Left ventricle myocardium superior (tissue), 1 donor: ENCODE data around the gene UBE4B. TPM values are rescaled to one million over a fixed set of nuclear protein-coding genes. Genes with fewer than 3 reads are reported as not detected.
"Not testable (repeated sequence)": the region's sequence is repeated elsewhere in the genome, so short reads cannot be mapped to it uniquely, and the experiment has no call there.

Experiments used
- ATAC-seq: fragments of 200-7000 bp; cut with Tn5 transposase; one replicate; pipeline ENCODE4 v1.9.1; 2020; ENCODE audit warnings: mild to moderate bottlenecking, moderate library complexity
- DNase-seq: peaks from one replicate; pipeline ENCODE4 v3.0.0-alpha.2; 2020
- intact Hi-C: fragments of 100-400 bp; cut with micrococcal nuclease; formaldehyde crosslinking; loops from one replicate; pipeline ENCODE4 v1.11.0; 2022
- total RNA-seq: library from RNA; stranded (reverse); fragmentation: NEBNext Ultra II Directional; extraction: Animal tissue kit (Norgen Biotek cat#: 25700); gene quantifications from one replicate; pipeline ENCODE4 v1.2.1, GENCODE V29; 2021
- donor health status: DM: no; HTN: yes; CAD: no; lungs with severe emphysema.

UBE4B gene
- total RNA-seq, 1 donor from 2014 or later: 78.4 TPM

DNA sequence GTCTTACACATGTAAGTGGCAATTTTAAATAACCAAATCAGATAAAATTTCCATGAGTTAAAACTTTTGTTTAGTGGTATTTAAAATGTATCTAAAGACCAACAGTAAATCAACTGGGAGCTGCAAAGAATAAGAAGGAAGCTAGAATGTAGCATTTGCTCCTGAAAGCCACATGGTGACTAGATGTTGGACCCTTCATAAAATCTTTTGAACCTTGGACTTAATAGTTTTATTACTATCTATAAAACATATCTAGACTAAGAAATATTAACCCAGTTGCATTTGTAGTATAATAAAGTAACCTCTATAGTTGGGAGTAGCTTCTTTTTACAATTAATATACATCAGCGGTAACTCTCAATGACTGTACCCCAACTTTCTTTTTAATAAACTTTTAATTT lies 72.1 kb downstream of the UBE4B start:
- intact Hi-C loops: no loop called here
- DNase-seq: no peak
- no peak for ATAC-seq

DNA sequence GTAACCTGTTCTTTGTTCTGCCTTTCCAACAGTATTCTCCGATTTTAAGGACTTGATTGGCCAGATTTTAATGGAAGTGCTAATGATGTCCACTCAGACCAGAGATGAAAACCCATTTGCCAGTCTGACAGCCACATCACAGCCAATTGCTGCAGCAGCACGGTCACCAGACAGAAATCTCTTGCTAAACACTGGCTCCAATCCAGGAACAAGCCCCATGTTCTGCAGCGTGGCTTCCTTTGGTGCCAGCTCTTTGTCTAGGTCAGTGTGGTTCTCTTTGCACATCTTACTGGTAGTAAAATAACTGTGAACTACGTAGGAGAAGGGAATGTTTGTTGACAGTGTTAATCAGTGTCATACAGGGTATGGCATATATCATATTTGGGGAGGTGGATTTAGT lies 72.7 kb downstream of the UBE4B start:
- ATAC-seq: peak; percentile 72
- peak; percentile 52 for DNase-seq
- intact Hi-C loops: no loop called here

DNA sequence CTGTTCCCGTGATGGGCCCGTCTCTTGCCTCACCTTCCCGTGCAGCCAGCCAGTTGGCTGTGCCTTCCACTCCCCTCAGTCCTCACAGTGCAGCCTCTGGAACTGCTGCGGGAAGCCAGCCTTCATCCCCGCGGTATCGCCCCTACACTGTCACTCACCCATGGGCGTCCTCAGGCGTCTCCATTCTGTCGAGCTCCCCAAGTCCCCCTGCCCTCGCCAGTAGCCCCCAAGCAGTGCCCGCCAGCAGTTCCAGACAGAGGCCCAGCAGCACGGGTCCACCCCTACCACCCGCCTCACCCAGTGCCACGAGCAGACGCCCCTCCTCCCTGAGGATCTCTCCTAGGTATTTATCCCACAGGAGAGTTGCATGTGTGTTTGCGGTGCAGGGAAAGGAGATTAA lies 73.5 kb downstream of the UBE4B start:
- intact Hi-C loops: no loop called here
- DNase-seq (no peak), ATAC-seq (peak; percentile 3)

DNA sequence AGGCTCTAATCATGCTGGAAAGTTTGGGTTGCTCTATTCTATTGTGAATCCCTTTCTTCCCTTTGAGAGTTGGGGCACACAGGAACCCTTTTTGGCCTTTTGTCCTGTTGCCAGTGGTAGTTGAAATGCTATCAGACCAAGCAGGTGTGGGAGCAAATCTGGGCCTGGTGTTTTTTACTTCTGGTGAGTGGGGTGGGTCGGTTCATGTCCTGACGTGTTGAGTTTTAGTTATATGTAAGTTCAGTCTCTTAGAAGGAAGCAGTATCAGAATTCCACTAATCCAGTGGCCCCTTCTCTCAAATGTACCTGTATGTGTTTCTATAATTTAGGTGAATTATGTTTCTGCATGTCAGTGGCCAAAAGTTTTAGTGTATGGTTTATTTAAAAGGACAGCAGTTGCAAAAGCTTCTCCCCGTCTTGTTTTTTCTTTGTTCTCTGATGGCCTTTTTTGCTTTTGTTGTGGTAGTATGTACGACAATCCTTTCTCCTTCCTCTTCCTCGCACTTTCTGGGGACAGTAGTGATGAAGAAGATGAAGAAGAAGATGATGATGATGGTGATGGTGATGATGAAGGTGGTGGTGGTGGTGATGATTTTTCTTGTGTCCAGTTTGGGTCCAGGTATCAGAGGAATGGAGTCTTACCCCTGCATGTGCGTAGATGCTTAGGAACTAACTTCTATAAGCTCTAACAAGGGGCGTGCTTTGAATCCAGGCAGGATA lies 74.2 kb downstream of the UBE4B start:
- DNase-seq (no peak), ATAC-seq (no peak)
- intact Hi-C loops: no loop called here

DNA sequence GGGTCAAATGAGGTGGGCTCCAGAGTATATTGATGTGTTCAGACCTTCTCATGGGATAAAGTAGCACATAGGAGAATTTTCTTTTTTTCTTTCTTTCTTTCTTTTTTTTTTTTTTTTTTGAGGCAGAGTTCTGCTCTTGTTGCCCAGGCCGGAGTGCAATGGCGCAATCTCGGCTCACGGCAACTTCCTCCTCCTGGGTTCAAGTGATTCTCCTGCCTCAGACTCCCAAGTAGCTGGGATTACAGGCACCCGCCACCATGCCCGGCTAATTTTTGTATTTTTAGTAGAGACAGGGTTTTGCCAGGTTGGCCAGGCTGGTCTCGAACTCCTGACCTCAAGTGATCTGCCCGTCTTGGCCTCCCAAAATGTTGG lies 74.7 kb downstream of the UBE4B start:
- DNase-seq, intact Hi-C loops, ATAC-seq: not testable (repeated sequence)

DNA sequence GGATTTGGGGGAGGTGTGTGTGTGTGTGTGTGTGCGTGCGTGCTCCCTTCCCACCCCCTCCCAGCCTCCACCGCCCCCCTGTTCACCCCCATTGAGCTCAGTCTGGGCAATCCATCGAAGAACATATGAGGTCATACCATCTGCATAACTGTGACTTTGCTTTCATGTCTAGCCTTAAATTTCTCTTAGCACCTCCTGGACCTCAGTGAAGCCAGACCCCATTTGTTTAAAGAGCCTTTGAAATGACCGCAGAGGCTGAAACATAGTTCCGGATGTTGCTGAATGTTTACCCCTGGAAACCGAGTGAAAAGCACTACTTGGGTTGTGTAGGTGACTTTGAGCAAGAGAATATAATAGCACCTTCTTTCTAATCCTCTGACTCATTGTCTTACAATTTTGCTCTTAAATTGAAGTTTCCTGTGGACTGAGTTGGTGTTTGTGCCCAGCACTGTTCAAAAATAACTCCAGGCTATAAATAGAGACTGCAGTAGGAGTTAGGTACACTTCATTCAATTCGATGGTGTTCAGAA lies 75.4 kb downstream of the UBE4B start:
- DNase-seq (no peak), ATAC-seq (peak; percentile 78)
- intact Hi-C loops: no loop called here

DNA sequence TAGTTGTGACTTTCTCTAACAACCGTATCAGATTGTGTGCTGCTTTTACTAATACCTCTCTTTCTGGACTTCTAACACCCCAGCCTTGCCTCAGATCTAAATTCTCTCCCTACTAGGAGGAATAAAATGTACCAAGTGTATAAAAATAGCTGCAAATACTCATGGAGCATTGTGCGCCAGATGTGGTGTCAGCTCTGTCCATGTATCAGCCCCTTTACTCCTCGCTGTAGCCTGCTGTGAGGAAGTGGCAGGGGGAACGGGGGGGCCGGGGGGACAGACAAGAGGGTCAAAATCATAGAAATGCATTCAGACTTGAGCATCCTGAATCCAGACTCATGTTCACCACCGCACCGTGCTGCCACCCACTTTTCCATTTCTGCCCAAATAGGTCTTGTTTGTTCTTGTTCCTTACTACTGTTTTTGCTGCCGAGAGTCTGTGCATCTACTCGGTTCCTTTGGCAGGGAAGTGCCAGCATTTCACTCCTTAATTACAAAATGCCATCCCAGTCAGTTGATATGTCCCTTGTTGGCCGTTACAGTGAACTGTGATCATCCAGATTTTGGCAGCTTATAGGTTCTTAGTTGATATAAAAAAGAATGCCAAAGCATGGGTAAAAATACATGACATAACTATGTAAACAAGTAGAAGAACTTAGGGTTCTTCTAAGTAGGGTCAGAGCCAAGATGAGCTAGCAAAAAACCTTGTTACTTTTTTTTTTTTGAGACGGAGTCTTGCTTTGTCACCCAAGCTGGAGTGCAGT lies 76.4 kb downstream of the UBE4B start:
- peak; percentile 85 for ATAC-seq
- intact Hi-C loops: no loop called here

DNA sequence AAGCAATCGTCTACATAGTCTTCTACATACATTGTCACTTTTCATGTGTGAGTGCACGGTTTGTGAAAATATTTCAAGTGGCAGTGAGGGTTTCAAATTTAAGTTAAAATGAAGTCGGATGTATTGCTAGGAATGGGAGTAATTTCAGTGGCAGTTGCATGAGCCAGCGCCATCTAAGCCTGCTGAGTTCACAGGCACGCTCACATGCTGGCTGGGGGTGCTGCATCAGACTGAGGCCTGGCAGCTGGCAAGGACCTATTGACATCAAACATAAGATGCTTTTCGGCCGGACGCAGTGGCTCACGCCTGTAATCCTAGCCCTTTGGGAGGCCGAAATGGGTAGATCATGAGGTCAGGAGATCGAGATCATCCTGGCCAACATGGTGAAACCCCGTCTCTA lies 80.7 kb downstream of the UBE4B start:
- intact Hi-C loops: no loop called here
- DNase-seq: no peak
- ATAC-seq: no peak

More for the DNA sequence above, 76.4 kb downstream of the UBE4B start:
- DNase-seq: peak; percentile 58

DNA sequence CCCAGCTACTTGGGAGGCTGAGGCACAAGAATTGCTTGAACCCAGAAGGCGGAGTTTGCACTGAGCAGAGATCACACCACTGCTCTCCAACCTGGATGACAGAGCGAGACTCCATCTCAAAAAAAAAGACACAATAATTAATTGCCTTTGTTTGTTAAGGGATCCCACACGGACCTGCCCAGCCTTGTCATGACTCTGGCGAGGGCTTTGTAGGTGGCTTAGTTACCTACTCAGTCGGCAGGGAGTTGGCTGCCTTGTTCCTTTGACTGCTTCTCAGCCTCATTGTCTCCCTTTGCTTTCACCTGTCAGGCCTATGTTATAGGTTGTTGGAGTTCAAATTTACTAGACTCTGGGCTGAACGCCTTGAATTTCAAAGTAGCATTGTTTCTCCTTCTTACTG lies 82.0 kb downstream of the UBE4B start:
- intact Hi-C loops: no loop called here
- no peak for DNase-seq
- no peak for ATAC-seq

DNA sequence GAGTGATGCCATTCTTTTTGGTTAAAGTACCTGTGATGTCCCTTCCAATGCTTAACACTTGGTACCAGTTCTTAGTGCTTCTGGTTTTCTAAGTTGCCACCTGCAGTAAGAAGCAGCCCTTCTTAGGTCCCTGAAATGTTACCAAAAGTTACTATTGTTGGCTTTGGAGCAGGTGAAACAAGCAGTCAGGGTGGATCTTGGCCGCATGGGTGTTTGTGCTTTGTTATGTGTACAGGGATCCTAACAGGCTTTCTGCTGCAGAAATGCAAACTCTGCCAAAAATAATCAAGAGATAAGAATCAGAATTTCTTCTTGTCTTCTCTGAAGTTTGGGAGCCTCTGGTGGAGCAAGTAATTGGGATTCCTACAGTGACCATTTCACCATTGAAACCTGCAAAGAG lies 84.4 kb downstream of the UBE4B start:
- intact Hi-C loops: no loop called here
- no peak for ATAC-seq

DNA sequence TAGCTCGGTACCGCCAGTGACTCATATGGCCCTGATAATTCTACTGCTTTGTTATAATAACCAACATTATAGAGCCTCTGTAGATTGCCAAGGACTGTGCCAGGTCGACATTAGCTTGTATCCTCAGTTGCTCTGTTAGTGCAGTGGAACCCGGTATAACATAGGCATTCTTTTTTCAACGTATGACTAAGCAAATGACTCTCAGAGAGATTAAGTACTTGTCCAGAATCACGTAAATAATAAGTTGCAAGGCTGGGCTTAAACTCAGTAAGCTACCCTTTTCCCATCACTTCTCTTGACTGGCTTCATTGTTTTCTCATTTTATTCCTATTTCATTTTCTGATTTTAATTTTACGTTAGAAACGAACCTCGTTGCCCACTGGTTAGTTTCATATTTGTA lies 85.1 kb downstream of the UBE4B start:
- ATAC-seq (no peak), DNase-seq (no peak)
- intact Hi-C loops: no loop called here

More for the DNA sequence above, 84.4 kb downstream of the UBE4B start:
- DNase-seq: no peak

DNA sequence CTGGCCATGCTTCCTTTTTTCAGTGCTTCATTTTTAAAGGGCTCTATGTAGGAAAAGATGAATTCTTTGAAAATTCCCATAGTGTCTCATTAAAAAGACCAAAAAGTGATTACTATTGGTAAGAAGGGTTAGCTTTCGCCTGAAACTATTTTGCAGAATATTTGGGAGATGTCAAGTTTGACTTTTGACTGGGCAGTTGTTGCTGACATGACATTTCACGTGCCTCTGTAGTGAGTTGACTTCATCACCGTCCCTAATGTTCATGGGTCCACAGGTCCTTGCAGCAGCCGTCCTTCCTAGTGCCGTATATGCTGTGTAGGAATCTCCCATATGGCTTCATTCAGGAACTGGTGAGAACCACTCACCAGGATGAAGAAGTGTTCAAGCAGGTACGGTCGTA lies 88.9 kb downstream of the UBE4B start:
- intact Hi-C loops: no loop called here
- DNase-seq: no peak
- ATAC-seq: no peak

DNA sequence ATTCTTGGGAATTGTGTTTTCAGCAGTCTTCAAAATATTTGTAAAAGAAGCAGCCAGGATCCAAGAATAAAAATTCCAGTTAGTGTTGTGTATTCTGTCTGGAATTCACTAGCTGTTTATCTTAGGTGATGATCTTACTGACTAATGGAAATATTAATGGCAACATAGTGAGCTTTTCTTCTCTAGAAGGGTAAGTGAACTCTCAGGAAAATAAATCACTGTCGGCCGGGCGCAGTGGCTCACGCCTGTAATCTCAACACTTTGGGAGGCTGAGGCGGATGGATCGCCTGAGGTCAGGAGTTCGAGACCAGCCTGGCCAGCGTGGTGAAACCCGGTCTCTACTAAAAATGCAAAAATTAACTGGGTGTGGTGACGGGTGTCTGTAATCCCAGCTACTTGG lies 90.2 kb downstream of the UBE4B start:
- DNase-seq (no peak), ATAC-seq (no peak)
- intact Hi-C loops: no loop called here

DNA sequence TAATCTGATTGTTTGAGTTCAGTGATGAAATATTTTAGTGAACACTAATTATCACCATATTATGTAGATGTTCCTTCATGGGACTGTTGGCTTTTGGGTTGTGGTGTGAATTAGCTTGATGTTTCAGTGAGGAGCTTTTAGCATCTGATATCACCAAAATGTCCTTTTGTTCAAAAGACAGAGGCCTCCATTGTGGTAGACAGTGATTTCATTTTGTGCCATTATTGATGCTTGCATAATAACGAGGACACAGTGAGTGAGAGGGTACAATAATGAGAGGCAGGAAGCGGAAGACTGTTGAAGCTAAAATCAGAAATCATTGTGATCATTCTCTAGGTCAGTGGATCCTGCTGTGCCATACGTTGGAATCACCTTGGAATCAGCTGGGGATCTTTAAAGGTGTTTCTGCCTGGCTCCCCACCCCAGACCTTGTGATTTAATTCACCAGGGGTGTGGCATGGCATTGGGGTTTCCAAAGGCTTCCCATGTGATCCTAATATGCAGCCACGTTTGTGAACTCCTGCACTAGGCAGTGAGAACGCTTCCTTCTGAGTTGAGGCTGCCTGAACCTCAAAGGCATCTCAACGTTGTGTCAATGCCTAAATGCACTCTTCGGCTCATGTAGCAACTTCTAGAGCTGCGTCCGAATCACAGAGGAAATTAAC lies 95.5 kb downstream of the UBE4B start:
- ATAC-seq (no peak), DNase-seq (no peak)
- intact Hi-C loops: no loop called here

DNA sequence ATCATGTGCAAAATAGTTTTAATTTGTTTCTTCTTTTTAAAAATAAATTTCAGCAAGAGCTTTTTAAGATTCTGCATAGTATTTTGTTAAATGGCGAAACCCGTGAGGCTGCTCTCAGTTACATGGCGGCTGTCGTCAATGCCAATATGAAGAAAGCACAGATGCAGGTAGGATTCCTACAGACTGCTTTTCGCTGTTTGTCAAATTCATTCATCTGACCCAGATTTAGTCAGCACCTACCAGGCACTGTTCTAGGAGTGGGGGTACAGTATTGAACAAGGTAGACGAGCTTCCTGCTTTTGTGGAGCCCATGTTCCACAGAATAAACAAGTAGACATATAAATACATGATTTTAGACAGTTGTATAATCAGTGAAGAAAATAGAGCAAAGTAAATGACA lies 99.6 kb downstream of the UBE4B start:
- intact Hi-C loops: no loop called here
- DNase-seq: no peak
- ATAC-seq: no peak

DNA sequence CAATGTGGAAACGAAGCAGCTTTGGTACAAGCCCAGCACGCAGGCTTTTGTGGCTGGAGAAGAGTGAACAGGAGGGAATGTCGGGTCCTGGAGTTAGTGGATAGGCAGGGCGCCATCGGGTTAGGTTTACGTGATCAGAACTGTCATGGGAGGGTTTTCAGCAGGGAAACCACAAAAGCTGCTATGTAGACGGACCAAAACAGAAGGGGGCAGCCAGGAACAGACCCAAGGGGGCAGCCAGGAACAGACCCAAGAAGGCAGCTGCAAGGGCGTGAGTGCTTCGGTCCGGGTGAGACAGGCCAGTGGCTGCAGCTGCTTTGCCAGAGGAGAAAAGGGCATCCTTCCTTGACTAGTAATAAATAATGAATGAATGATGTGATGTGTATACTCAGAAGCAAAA lies 100.1 kb downstream of the UBE4B start:
- intact Hi-C loops: no loop called here
- ATAC-seq: no peak

DNA sequence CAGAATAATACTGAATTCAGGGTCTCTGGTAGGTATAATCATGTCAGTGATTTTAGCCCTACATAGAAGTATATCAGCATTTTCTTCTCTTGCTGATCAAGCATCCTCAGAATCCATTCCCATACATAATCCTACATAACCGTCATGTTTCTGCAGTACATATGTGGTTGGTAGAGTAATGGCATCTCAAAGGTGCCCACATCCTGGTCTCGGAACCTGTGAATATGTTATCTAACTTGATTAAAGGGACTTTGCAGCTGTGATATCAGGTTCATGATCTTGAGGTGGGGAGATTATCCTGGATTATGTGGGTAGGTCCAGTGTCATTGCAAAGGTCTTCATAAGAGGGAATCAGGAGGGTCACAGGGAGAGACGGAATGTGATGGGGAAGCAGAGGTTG lies 108.2 kb downstream of the UBE4B start:
- DNase-seq (no peak), ATAC-seq (no peak)
- intact Hi-C loops: no loop called here

More for the DNA sequence above, 100.1 kb downstream of the UBE4B start:
- no peak for DNase-seq

DNA sequence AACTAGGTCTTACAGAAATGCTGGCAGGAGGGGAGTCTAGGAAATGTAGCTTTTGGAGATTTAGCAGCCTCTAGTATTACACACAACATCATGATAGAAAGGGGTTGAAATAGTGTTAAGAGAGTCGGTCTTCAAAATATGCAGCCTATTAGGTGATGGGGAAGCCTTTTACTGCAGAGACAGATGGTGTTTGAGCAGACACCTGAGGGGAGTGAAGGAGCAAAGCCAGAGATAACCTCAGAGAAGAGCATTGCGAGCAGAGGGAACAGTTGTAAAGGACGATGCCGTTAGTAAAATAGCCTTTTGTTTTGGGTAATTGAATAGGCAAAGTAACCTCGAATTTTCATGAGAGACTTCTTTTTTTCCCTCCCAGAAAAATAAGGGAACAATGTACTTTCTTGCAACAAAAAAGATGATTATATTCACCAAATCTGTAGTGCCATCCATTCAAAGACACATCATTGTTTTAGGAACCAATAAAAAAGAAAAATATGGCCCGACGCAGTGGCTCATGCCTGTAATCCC lies 111.3 kb downstream of the UBE4B start:
- no peak for ATAC-seq
- intact Hi-C loops: no loop called here
- DNase-seq: no peak

DNA sequence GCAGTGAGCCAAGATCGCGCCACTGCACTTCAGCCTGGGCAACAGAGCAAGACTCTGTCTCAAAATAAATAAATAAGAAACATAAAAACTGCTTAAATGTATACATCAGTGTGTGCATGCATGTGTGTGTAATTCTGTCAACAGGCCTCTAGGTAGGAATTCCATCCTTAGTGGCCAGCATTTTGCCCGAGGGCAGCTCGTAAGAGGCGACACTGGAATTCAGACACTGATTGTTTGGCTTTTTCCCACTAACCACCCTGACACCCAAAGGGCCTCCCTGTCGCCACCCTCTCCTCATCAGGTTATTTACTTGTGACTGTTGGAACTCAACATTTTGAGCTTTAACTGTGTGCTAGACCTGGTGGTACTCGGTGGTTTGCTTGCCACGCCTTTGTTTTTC lies 113.6 kb downstream of the UBE4B start:
- DNase-seq: no peak
- ATAC-seq: no peak
- intact Hi-C loops: no loop called here

DNA sequence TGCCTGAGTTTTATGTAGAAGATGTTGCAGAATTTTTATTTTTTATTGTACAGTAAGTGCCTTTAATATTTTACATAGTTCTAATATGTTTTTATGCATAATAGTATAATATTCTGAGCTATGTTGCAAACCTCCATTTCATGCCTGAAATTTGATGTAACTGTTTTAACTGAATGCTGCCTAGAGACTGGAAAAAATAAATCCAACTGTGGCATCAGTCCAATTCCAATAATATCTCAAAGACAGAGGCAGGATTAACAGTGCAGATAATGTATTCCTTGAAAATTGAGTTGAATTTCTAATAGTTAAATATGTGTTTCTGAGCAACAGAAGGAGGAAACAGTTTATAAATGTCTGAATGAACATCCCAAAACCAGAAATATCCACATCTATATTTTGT lies 116.5 kb downstream of the UBE4B start:
- intact Hi-C loops: no loop called here
- no peak for DNase-seq
- ATAC-seq: no peak
